Endodermal cell (in vitro differentiated cells): ENCODE measurements around the gene OR51D1. TPM values are rescaled to one million over a fixed set of nuclear protein-coding genes. Genes with fewer than 3 reads are reported as not detected.

Experiments used
- DNase-seq: peaks from one replicate; pipeline ENCODE4 v3.0.0-alpha.2; 2017
- H3K27ac ChIP-seq: 2 replicates; pipeline ENCODE4 v1.5.1; 2013; ENCODE audit warnings: mild to moderate bottlenecking, low read depth, low read length, moderate library complexity
- H3K27me3 ChIP-seq: 2 replicates; pipeline ENCODE4 v1.6.1; 2013; ENCODE audit warnings: mild to moderate bottlenecking, low read length, moderate library complexity; ENCODE audit not compliant: insufficient read depth, control insufficient read depth, poor library complexity, severe bottlenecking
- H3K36me3 ChIP-seq: 2 replicates; pipeline ENCODE4 v1.7.0; 2013; ENCODE audit warnings: mild to moderate bottlenecking, low read length, moderate library complexity; ENCODE audit not compliant: control insufficient read depth, insufficient read depth
- H3K4me1 ChIP-seq: one replicate; pipeline ENCODE4 v1.7.0; 2013; ENCODE audit warnings: low read length; ENCODE audit not compliant: control insufficient read depth, insufficient read depth
- H3K4me3 ChIP-seq: 2 replicates; pipeline ENCODE4 v1.5.1; 2013; ENCODE audit warnings: mild to moderate bottlenecking, low read length, moderate library complexity
- H3K9ac ChIP-seq: 2 replicates; pipeline ENCODE4 v1.6.1; 2013; ENCODE audit warnings: mild to moderate bottlenecking, low read length, moderate library complexity; ENCODE audit not compliant: poor library complexity, severe bottlenecking; ENCODE audit errors: extremely low read depth
- H3K9me3 ChIP-seq: 2 replicates; pipeline ENCODE4 v1.6.1; 2013; ENCODE audit warnings: mild to moderate bottlenecking, low read length, moderate library complexity; ENCODE audit not compliant: control insufficient read depth
- H3K27ac Mint-ChIP-seq: 2 replicates; pipeline ENCODE4 v1.8.0; 2020; ENCODE audit warnings: mixed read lengths
- H3K27me3 Mint-ChIP-seq: 2 replicates; pipeline ENCODE4 v1.8.0; 2021; ENCODE audit warnings: mild to moderate bottlenecking, mixed read lengths; ENCODE audit not compliant: insufficient read depth
- H3K36me3 Mint-ChIP-seq: 2 replicates; pipeline ENCODE4 v1.8.0; 2020; ENCODE audit warnings: low read depth, mixed read lengths
- H3K4me1 Mint-ChIP-seq: 2 replicates; pipeline ENCODE4 v1.8.0; 2020; ENCODE audit warnings: mixed read lengths
- H3K4me3 Mint-ChIP-seq: 2 replicates; pipeline ENCODE4 v1.8.0; 2020; ENCODE audit warnings: mild to moderate bottlenecking, moderate library complexity, mixed read lengths
- H3K9me3 Mint-ChIP-seq: 2 replicates; pipeline ENCODE4 v1.8.0; 2020; ENCODE audit warnings: mild to moderate bottlenecking, mixed read lengths
- CTCF ChIP-seq: fragments of 200-600 bp; sonication (generic); conservative IDR thresholded peaks from 2 replicates; pipeline ENCODE4 v1.5.0; 2021; ENCODE audit warnings: antibody characterized with exemption, mild to moderate bottlenecking
- WGBS, 2 experiments: methylation state at CpG; one replicate each; pipeline versions ENCODE4 v1.1.5 to v1.1.7; 2013; ENCODE audit warnings: missing lambda C conversion rate in 2 of 2, mixed read lengths in 1 of 2; ENCODE audit not compliant: insufficient coverage in 1 of 2, insufficient read length in 1 of 2; 5-methylcytosine and 5-hydroxymethylcytosine counted together
- total RNA-seq, 2 donors: library from RNA; stranded (reverse); fragmentation: NEBNext Ultra II Directional in 1 of 2; extraction: Animal tissue kit (Norgen Biotek cat#: 25700) in 1 of 2; gene quantifications; 2 replicates in 1 of 2; 3 replicates in 1 of 2; pipeline ENCODE4 v1.2.1, GENCODE V29; 2021

Gene OR51D1
- total RNA-seq, 2 donors from 2014 or later = not detected

GRCh38 chr11:4647766-4648165 lies 10.5 kb downstream of the OR51D1 start:
- Mint-ChIP-seq H3K27ac (no peak overlapping the region), H3K9me3 (no peaks in the 10 kb centered on the region), H3K4me3 (no peak overlapping the region), H3K27me3 (peaks cover 48% of the 10 kb centered on the region), H3K36me3 (no peaks in the 10 kb centered on the region), H3K4me1 (peaks cover 3% of the 10 kb centered on the region)
- DNase-seq = no peak
- Histone ChIP-seq H3K4me1 (no peaks in the 10 kb centered on the region), H3K36me3 (no peaks in the 10 kb centered on the region), H3K9ac (no peak overlapping the region), H3K9me3 (no peaks in the 10 kb centered on the region), H3K27ac (no peak overlapping the region), H3K27me3 (peaks cover 81% of the 10 kb centered on the region), H3K4me3 (no peak overlapping the region)
- 96% methylated on average over 4 of the region's 4 CpGs for WGBS, 2 experiments
- no peak for TF ChIP-seq CTCF

GRCh38 chr11:4654635-4655369 lies 17.5 kb downstream of the OR51D1 start:
- H3K36me3 Mint-ChIP-seq = no peaks in the 10 kb centered on the region
- WGBS, 2 experiments = 83 to 90% methylated on average over 1 to 2 of the region's 2 CpGs
- Histone ChIP-seq H3K27ac (no peak overlapping the region), H3K9ac (no peak overlapping the region), H3K9me3 (no peaks in the 10 kb centered on the region), H3K27me3 (peaks cover 21% of the 10 kb centered on the region), H3K36me3 (no peaks in the 10 kb centered on the region), H3K4me3 (no peak overlapping the region), H3K4me1 (no peaks in the 10 kb centered on the region)
- H3K27me3 Mint-ChIP-seq = peaks cover 7% of the 10 kb centered on the region
- no peaks in the 10 kb centered on the region for H3K9me3 Mint-ChIP-seq
- no peak for DNase-seq
- no peak overlapping the region for H3K4me3 Mint-ChIP-seq
- peaks cover 9% of the 10 kb centered on the region for H3K4me1 Mint-ChIP-seq
- TF ChIP-seq CTCF = no peak
- no peak overlapping the region for H3K27ac Mint-ChIP-seq

GRCh38 chr11:4658629-4659445 lies 21.6 kb downstream of the OR51D1 start:
- no peaks in the 10 kb centered on the region for H3K27me3 Mint-ChIP-seq

More at GRCh38 chr11:4658629-4659445, 21.6 kb downstream of the OR51D1 start:
- 83 to 93% methylated on average over 3 to 5 of the region's 5 CpGs for WGBS, 2 experiments
- no peaks in the 10 kb centered on the region for H3K9me3 ChIP-seq
- H3K27ac ChIP-seq = no peak overlapping the region
- H3K27me3 ChIP-seq = no peaks in the 10 kb centered on the region
- H3K27ac Mint-ChIP-seq = peak overlapping the region; percentile 75
- no peak overlapping the region for H3K4me3 Mint-ChIP-seq
- H3K9me3 Mint-ChIP-seq = no peaks in the 10 kb centered on the region
- DNase-seq = no peak
- H3K36me3 ChIP-seq = no peaks in the 10 kb centered on the region
- peaks cover 9% of the 10 kb centered on the region for H3K4me1 Mint-ChIP-seq
- TF ChIP-seq CTCF = no peak
- no peaks in the 10 kb centered on the region for H3K4me1 ChIP-seq
- H3K4me3 ChIP-seq = peak overlapping the region; percentile 7
- H3K9ac ChIP-seq = no peak overlapping the region
- no peaks in the 10 kb centered on the region for H3K36me3 Mint-ChIP-seq
